ENCODE data around the gene APOBEC4. TPM values are rescaled to one million over a fixed set of nuclear protein-coding genes. Genes with fewer than 3 reads are reported as not detected.
"Not testable (repeated sequence)": the region's sequence is repeated elsewhere in the genome, so short reads cannot be mapped to it uniquely, and the experiment has no call there.

APOBEC4 gene
- polyA plus RNA-seq, 1 of the 3 experiments (the other 2 are of a cell fraction): not detected

DNA sequence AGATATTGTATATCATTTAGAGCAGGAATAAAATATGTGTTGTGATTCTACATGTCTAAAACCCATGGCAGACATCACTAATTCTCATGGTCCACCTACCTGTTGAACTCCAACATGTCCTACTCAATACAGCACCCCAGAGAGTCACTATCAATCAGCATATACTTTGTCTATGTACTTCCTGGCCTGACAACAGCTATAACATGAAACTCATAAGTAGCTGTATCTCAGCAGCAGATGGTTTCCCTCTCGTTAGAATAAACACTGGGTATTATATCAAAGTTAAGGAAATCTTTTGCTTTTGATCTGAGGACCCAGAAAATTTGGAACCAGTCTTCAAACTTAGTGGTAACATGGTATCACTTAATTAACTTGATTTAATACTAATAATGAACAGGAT is 33.3 kb downstream of the APOBEC4 start:
- peaks cover 0 to 3% of the 10 kb centered on the region in 2 experiments; a peak in 1 of 4 replicates for H3K4me1 ChIP-seq (ENCODE audit: control insufficient read depth in 1 of 2, insufficient read depth in 2 of 2, low read depth in 1 of 2, low read length in 1 of 2)
- no peak overlapping the region for H3K4me2 ChIP-seq
- H3K9me2 ChIP-seq: no peaks in the 10 kb centered on the region
- DNase-seq: no peak
- H3K27ac ChIP-seq (ENCODE audit: low read depth in 2 of 2, low read length in 1 of 2): no peak overlapping the region
- H3F3A ChIP-seq (replicated peaks; ENCODE audit: insufficient read depth): peaks cover 22% of the 10 kb centered on the region
- WGBS (ENCODE audit: low lambda C conversion rate): 95% methylated on average over 1 of the region's 1 CpG
- TF ChIP-seq NRF1 (IDR thresholded peaks at IDR 0.05; ENCODE audit: low read depth, low read length): no peak
- TF ChIP-seq, protein P1, sequence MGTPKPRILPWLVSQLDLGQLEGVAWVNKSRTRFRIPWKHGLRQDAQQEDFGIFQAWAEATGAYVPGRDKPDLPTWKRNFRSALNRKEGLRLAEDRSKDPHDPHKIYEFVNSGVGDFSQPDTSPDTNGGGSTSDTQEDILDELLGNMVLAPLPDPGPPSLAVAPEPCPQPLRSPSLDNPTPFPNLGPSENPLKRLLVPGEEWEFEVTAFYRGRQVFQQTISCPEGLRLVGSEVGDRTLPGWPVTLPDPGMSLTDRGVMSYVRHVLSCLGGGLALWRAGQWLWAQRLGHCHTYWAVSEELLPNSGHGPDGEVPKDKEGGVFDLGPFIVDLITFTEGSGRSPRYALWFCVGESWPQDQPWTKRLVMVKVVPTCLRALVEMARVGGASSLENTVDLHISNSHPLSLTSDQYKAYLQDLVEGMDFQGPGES (IDR thresholded peaks at IDR 0.05; ENCODE audit: low read depth, low read length): no peak
- TF ChIP-seq NFIC (IDR thresholded peaks at IDR 0.05; ENCODE audit: borderline replicate concordance): no peak
- TF ChIP-seq YY1 (IDR thresholded peaks at IDR 0.05; ENCODE audit: low read depth): no peak
- no peak for TF ChIP-seq EP300 (IDR thresholded peaks at IDR 0.05; ENCODE audit: borderline replicate concordance in 1 of 2, low read depth in 1 of 2, low read length in 1 of 2)
- no peak for TF ChIP-seq ELF1 (IDR thresholded peaks at IDR 0.05)
- TF ChIP-seq, protein P2, sequence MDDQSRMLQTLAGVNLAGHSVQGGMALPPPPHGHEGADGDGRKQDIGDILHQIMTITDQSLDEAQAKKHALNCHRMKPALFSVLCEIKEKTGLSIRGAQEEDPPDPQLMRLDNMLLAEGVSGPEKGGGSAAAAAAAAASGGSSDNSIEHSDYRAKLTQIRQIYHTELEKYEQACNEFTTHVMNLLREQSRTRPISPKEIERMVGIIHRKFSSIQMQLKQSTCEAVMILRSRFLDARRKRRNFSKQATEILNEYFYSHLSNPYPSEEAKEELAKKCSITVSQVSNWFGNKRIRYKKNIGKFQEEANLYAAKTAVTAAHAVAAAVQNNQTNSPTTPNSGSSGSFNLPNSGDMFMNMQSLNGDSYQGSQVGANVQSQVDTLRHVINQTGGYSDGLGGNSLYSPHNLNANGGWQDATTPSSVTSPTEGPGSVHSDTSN (IDR thresholded peaks at IDR 0.05): no peak
- no peak for TF ChIP-seq MAX (IDR thresholded peaks at IDR 0.05; ENCODE audit: low read depth)
- TF ChIP-seq RCOR1 (IDR thresholded peaks at IDR 0.05; ENCODE audit: low read length): no peak
- H3K4me3 ChIP-seq (ENCODE audit: low read depth in 2 of 2, low read length in 1 of 2): no peak overlapping the region
- POLR2A ChIA-PET: no interaction called here
- no peak overlapping the region for H2AFZ ChIP-seq (ENCODE audit: low read depth)
- H3K27me3 ChIP-seq (ENCODE audit: insufficient read depth): no peaks in the 10 kb centered on the region
- H4K20me1 ChIP-seq (ENCODE audit: insufficient read depth): no peaks in the 10 kb centered on the region
- no peaks in the 10 kb centered on the region for H3K9me3 ChIP-seq
- H3K79me2 ChIP-seq (ENCODE audit: insufficient read depth): no peaks in the 10 kb centered on the region; the same call in 1 of the 2 replicates
- CTCF ChIA-PET: interaction anchor here (1.0 to 2.5 kb wide), 4 partner anchors 10 to 338 kb away, joined by 3 to 13 read pairs (median 4); no protein-coding TSS in a partner anchor
- H3K36me3 ChIP-seq (replicated peaks in 1 of 2; ENCODE audit: control insufficient read depth in 1 of 2, insufficient read depth in 2 of 2, low read length in 1 of 2): peaks cover 4 to 9% of the 10 kb centered on the region in 2 experiments
- H3K9ac ChIP-seq: no peak overlapping the region

DNA sequence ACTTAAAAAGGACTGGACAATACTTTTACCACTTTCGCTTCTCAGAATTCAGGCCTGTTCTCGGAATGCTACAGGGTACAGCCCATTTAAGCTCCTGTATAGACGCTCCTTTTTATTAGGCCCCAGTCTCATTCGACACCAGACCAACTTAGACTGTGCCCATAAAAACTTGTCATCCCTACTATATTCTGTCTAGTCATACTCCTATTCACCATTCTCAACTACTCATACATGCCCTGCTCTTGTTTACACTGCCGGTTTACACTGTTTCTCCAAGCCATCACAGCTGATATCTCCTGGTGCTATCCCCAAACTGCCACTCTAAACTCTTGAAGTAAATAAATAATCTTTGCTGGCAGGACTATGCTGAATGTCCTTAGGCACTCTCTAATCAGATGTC is 34.9 kb downstream of the APOBEC4 start:
- H3K9me2 ChIP-seq; H3K79me2 ChIP-seq (ENCODE audit: insufficient read depth); H3K27ac ChIP-seq (ENCODE audit: low read depth in 2 of 2, low read length in 1 of 2); DNase-seq; H4K20me1 ChIP-seq (ENCODE audit: insufficient read depth); H2AFZ ChIP-seq (ENCODE audit: low read depth); H3K27me3 ChIP-seq (ENCODE audit: insufficient read depth); POLR2A ChIA-PET; H3K4me3 ChIP-seq (ENCODE audit: low read depth in 2 of 2, low read length in 1 of 2); H3K4me1 ChIP-seq (ENCODE audit: control insufficient read depth in 1 of 2, insufficient read depth in 2 of 2, low read depth in 1 of 2, low read length in 1 of 2); H3K4me2 ChIP-seq; H3K36me3 ChIP-seq (replicated peaks in 1 of 2; ENCODE audit: control insufficient read depth in 1 of 2, insufficient read depth in 2 of 2, low read length in 1 of 2); H3K9ac ChIP-seq; H3K9me3 ChIP-seq; CTCF ChIA-PET: not testable (repeated sequence)
- 89% methylated on average over 5 of the region's 5 CpGs for WGBS (ENCODE audit: low lambda C conversion rate)
- H3F3A ChIP-seq (replicated peaks; ENCODE audit: insufficient read depth): peaks cover 14% of the 10 kb centered on the region

- 85% methylated on average over 3 of the region's 3 CpGs for WGBS (ENCODE audit: low lambda C conversion rate)
These were observed 40.1 kb downstream of the APOBEC4 start for GRCh38 chr1:183612975-183613374.

More at GRCh38 chr1:183612975-183613374, 40.1 kb downstream of the APOBEC4 start:
- H3K9me3 ChIP-seq; H3K4me3 ChIP-seq (ENCODE audit: low read depth in 2 of 2, low read length in 1 of 2); H2AFZ ChIP-seq (ENCODE audit: low read depth); H3K27me3 ChIP-seq (ENCODE audit: insufficient read depth); H3K9me2 ChIP-seq; H3K79me2 ChIP-seq (ENCODE audit: insufficient read depth); H4K20me1 ChIP-seq (ENCODE audit: insufficient read depth); H3K9ac ChIP-seq; H3K4me2 ChIP-seq; POLR2A ChIA-PET; DNase-seq; H3K27ac ChIP-seq (ENCODE audit: low read depth in 2 of 2, low read length in 1 of 2); H3K36me3 ChIP-seq (replicated peaks in 1 of 2; ENCODE audit: control insufficient read depth in 1 of 2, insufficient read depth in 2 of 2, low read length in 1 of 2); CTCF ChIA-PET: not testable (repeated sequence)
- peaks cover 19% of the 10 kb centered on the region for H3F3A ChIP-seq (replicated peaks; ENCODE audit: insufficient read depth)
- H3K4me1 ChIP-seq (ENCODE audit: control insufficient read depth in 1 of 2, insufficient read depth in 2 of 2, low read depth in 1 of 2, low read length in 1 of 2): peaks cover 14 to 17% of the 10 kb centered on the region in 2 experiments

All from SK-N-SH (cell line).